ENCODE measurements around the gene DVL1. TPM values are rescaled to one million over a fixed set of nuclear protein-coding genes. Genes with fewer than 3 reads are reported as not detected.

The DVL1 gene
- total RNA-seq, 1 experiment from 2014 or later = 71.0 TPM

- Histone ChIP-seq H3K27me3 (ENCODE audit: insufficient read depth, low read length) (no peaks in the 10 kb centered on the region), H4K5ac (ENCODE audit: insufficient read length, low read depth, low read length) (no peak overlapping the region), H4K91ac (ENCODE audit: insufficient read length, low read depth, low read length) (no peak overlapping the region), H2AFZ (ENCODE audit: low read length) (no peak overlapping the region), H2BK5ac (ENCODE audit: insufficient read length, low read length) (no peak overlapping the region), H3K9ac (ENCODE audit: extremely low read depth, insufficient read length, low read length) (no peak overlapping the region), H4K8ac (replicated peaks; ENCODE audit: insufficient read length, low read depth, low read length) (no peak overlapping the region), H3K23ac (ENCODE audit: insufficient read length, low read depth, low read length) (no peak overlapping the region), H2AK5ac (ENCODE audit: insufficient read length, low read length) (no peak overlapping the region), H2BK120ac (ENCODE audit: low read depth, low read length, poor library complexity, severe bottlenecking) (no peak overlapping the region), H3K56ac (ENCODE audit: insufficient read length, low read depth, low read length) (no peak overlapping the region), H3T11ph (ENCODE audit: low read length) (no peak overlapping the region), H3K79me1 (ENCODE audit: insufficient read depth, low read depth, low read length, poor library complexity, severe bottlenecking) (no peaks in the 10 kb centered on the region), H3K4me1 (ENCODE audit: insufficient read depth, low read length) (no peaks in the 10 kb centered on the region), H2BK20ac (ENCODE audit: low read depth, low read length, poor library complexity, severe bottlenecking) (no peak overlapping the region), H3K79me2 (ENCODE audit: insufficient read depth, low read length) (no peaks in the 10 kb centered on the region), H3K18ac (ENCODE audit: insufficient read length, low read depth, low read length) (no peak overlapping the region), H3K14ac (ENCODE audit: insufficient read depth, low read length) (no peak overlapping the region), H2BK12ac (ENCODE audit: insufficient read length, low read depth, low read length) (no peak overlapping the region), H4K20me1 (ENCODE audit: control insufficient read depth, insufficient read depth, insufficient read length) (no peaks in the 10 kb centered on the region), H3K27ac (ENCODE audit: insufficient read length, low read depth, low read length) (no peak overlapping the region), H3K23me2 (ENCODE audit: insufficient read length, low read depth, low read length, poor library complexity, severe bottlenecking) (no peaks in the 10 kb centered on the region), H2BK15ac (ENCODE audit: low read depth, low read length) (no peak overlapping the region), H3K9me3 (ENCODE audit: control insufficient read depth, low read depth, low read length) (no peaks in the 10 kb centered on the region), H3K4me2 (ENCODE audit: insufficient read depth, insufficient read length, low read length) (no peak overlapping the region), H3K4ac (ENCODE audit: low read depth, low read length) (no peak overlapping the region)
- Mint-ChIP-seq H3K36me3 (ENCODE audit: insufficient read depth in 1 of 3, low read depth in 3 of 3) (peaks cover 8 to 25% (median 17%) of the 10 kb centered on the region in 3 experiments; a peak in 6 of 7 replicates), H3K4me3 (no peak overlapping the region), H3K9me3 (peaks cover 0 to 2% of the 10 kb centered on the region in 2 experiments; a peak in 2 of 5 replicates), H3K27me3 (ENCODE audit: low read depth) (no peaks in the 10 kb centered on the region), H3K27ac (no peak overlapping the region), H3K4me1 (no peaks in the 10 kb centered on the region)
- no CpG with 5 or more reads among the region's 21 CpGs for WGBS (ENCODE audit: extremely low coverage, insufficient read length, low lambda C conversion rate)
- no peak for DNase-seq
- TF ChIP-seq, protein P1, sequence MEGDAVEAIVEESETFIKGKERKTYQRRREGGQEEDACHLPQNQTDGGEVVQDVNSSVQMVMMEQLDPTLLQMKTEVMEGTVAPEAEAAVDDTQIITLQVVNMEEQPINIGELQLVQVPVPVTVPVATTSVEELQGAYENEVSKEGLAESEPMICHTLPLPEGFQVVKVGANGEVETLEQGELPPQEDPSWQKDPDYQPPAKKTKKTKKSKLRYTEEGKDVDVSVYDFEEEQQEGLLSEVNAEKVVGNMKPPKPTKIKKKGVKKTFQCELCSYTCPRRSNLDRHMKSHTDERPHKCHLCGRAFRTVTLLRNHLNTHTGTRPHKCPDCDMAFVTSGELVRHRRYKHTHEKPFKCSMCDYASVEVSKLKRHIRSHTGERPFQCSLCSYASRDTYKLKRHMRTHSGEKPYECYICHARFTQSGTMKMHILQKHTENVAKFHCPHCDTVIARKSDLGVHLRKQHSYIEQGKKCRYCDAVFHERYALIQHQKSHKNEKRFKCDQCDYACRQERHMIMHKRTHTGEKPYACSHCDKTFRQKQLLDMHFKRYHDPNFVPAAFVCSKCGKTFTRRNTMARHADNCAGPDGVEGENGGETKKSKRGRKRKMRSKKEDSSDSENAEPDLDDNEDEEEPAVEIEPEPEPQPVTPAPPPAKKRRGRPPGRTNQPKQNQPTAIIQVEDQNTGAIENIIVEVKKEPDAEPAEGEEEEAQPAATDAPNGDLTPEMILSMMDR (conservative IDR thresholded peaks at IDR 0.05) = no peak
These were observed 13.4 kb downstream of the DVL1 start for GRCh38 chr1:1335792-1336248.
